A549 (cell line): Measurements from ENCODE around the gene CTNNA3. TPM values are rescaled to one million over a fixed set of nuclear protein-coding genes. Genes with fewer than 3 reads are reported as not detected.

Source experiments
- ATAC-seq, 2 experiments: fragments of 200-7000 bp in 1 of 2; fragments of >200 bp in 1 of 2; cut with Nextera tagmentation in 1 of 2; cut with Tn5 transposase in 1 of 2; 3 replicates each; pipeline versions ENCODE4 v1.8.0 to v1.9.1; 2018 to 2020; ENCODE audit warnings: mild to moderate bottlenecking in 1 of 2, moderate library complexity in 1 of 2
- CTCF ChIA-PET: fragments of 300-600 bp; sonication (Branson Sonifier 250); formaldehyde crosslinking; extraction: SDS; loops from one replicate; lab custom pipeline; 2021; ENCODE audit warnings: antibody characterized with exemption, inconsistent platforms; lab: Yijun Ruan, JAX
- POLR2A ChIA-PET: fragments of 350-600 bp; formaldehyde crosslinking; extraction: SDS; loops from one replicate; lab custom pipeline; 2021; ENCODE audit warnings: antibody characterized with exemption, inconsistent platforms; lab: Yijun Ruan, JAX
- DNase-seq, 2 experiments: peaks; one replicate each; pipeline versions ENCODE4 v3.0.0 to v3.0.0-alpha.2; 2011 to 2016; ENCODE audit warnings: low read depth in 1 of 2, low spot score in 1 of 2
- FAIRE-seq: peaks from 2 replicates; lab custom pipeline; 2011; peaks lifted over from hg19 to GRCh38; lab: Jason Lieb, UNC
- H3K27ac ChIP-seq, 2 experiments: fragments of >200 bp; sonication (Bioruptor Twin); formaldehyde crosslinking; 3 replicates each; pipeline ENCODE4 v1.5.1; 2016 to 2017
- H3K4me1 ChIP-seq: fragments of >200 bp; sonication (Bioruptor Twin); formaldehyde crosslinking; 3 replicates; pipeline ENCODE4 v1.6.1; 2016
- H3K4me2 ChIP-seq: fragments of >200 bp; sonication (Bioruptor Twin); formaldehyde crosslinking; 3 replicates; pipeline ENCODE4 v1.6.1; 2016
- H3K4me3 ChIP-seq: fragments of >200 bp; sonication (Bioruptor Twin); formaldehyde crosslinking; 3 replicates; pipeline ENCODE4 v1.5.1; 2016
- H3K9me3 ChIP-seq: fragments of >200 bp; sonication (Bioruptor Twin); formaldehyde crosslinking; 3 replicates; pipeline ENCODE4 v1.6.1; 2016
- CBX8 ChIP-seq: fragments of 200-600 bp; sonication (generic); IDR thresholded peaks from 2 replicates; pipeline ENCODE4 v1.6.1; 2016
- CHD2 ChIP-seq: fragments of 150-350 bp; IDR thresholded peaks from 2 replicates; pipeline ENCODE4 v1.6.1; 2014; ENCODE audit warnings: low read length; ENCODE audit not compliant: partially characterized antibody
- CHD4 ChIP-seq: fragments of 200-600 bp; sonication (generic); IDR thresholded peaks from 2 replicates; pipeline ENCODE4 v1.6.1; 2016; ENCODE audit warnings: antibody characterized with exemption, mild to moderate bottlenecking, borderline replicate concordance
- EHF ChIP-seq: fragments of 250-450 bp; sonication (Bioruptor Pico); IDR thresholded peaks from 2 replicates; pipeline ENCODE4 v1.5.0; 2020; ENCODE audit warnings: mild to moderate bottlenecking
- EHMT2 ChIP-seq: fragments of 200-600 bp; sonication (generic); IDR thresholded peaks from 2 replicates; pipeline ENCODE4 v1.6.1; 2016; ENCODE audit warnings: antibody characterized with exemption, low read depth, mild to moderate bottlenecking, moderate library complexity
- FOXS1 ChIP-seq: fragments of 250-450 bp; sonication (Bioruptor Pico); IDR thresholded peaks from 2 replicates; pipeline ENCODE4 v1.5.0; 2020; ENCODE audit warnings: mild to moderate bottlenecking, moderate library complexity
- GATA3 ChIP-seq: IDR thresholded peaks from 2 replicates; pipeline ENCODE4 v1.6.1; 2012; ENCODE audit warnings: borderline replicate concordance
- HDAC2 ChIP-seq: fragments of 200-600 bp; sonication (generic); IDR thresholded peaks from 2 replicates; pipeline ENCODE4 v1.6.1; 2016
- JUN ChIP-seq, 2 experiments: fragments of >200 bp; sonication (Bioruptor Twin); formaldehyde crosslinking; IDR thresholded peaks; 2 replicates in 1 of 2; 3 replicates in 1 of 2; pipeline ENCODE4 v1.6.1; 2016 to 2017
- JUNB ChIP-seq: fragments of >200 bp; sonication (Bioruptor Twin); formaldehyde crosslinking; IDR thresholded peaks from 2 replicates; pipeline ENCODE4 v1.6.1; 2016
- KDM5A ChIP-seq: fragments of 200-600 bp; sonication (generic); IDR thresholded peaks from 2 replicates; pipeline ENCODE4 v1.6.1; 2016; ENCODE audit warnings: antibody characterized with exemption, mild to moderate bottlenecking
- MAZ ChIP-seq: fragments of 150-350 bp; IDR thresholded peaks from 2 replicates; pipeline ENCODE4 v1.6.1; 2014; ENCODE audit warnings: antibody characterized with exemption, low read depth, low read length, borderline replicate concordance
- MYC ChIP-seq: IDR thresholded peaks from 2 replicates; pipeline ENCODE4 v1.6.1; 2012; ENCODE audit warnings: mild to moderate bottlenecking, inconsistent platforms, low read length, improper control_type of control experiment, borderline replicate concordance
- NFE2L2 ChIP-seq: fragments of 150-350 bp; conservative IDR thresholded peaks from 2 replicates; pipeline ENCODE4 v1.6.1; 2014; ENCODE audit warnings: low read length
- NR3C1 ChIP-seq: fragments of >200 bp; sonication (Bioruptor Twin); formaldehyde crosslinking; IDR thresholded peaks from 3 replicates; pipeline ENCODE4 v1.6.1; 2017
- PHF8 ChIP-seq: fragments of 200-600 bp; sonication (generic); IDR thresholded peaks from 2 replicates; pipeline ENCODE4 v1.6.1; 2016; ENCODE audit warnings: low read depth, mild to moderate bottlenecking, antibody characterized with exemption, moderate library complexity, borderline replicate concordance
- POLR2A ChIP-seq: IDR thresholded peaks from 2 replicates; pipeline ENCODE4 v1.6.1; 2012; ENCODE audit warnings: mild to moderate bottlenecking, low read length
- RAD21 ChIP-seq, 2 experiments: fragments of >200 bp in 1 of 2; sonication (Bioruptor Twin) in 1 of 2; formaldehyde crosslinking in 1 of 2; IDR thresholded peaks in 1 of 2; conservative IDR thresholded peaks in 1 of 2; 2 replicates in 1 of 2; 3 replicates in 1 of 2; pipeline ENCODE4 v1.6.1; 2012 to 2018; ENCODE audit warnings: inconsistent platforms in 1 of 2
- RARB ChIP-seq: fragments of 250-450 bp; sonication (Bioruptor Pico); IDR thresholded peaks from 2 replicates; pipeline ENCODE4 v1.8.0; 2021; ENCODE audit warnings: mild to moderate bottlenecking, moderate library complexity
- RCOR1 ChIP-seq: fragments of 150-350 bp; IDR thresholded peaks from 2 replicates; pipeline ENCODE4 v1.6.1; 2014; ENCODE audit warnings: antibody characterized with exemption, low read length, low read depth
- RFX5 ChIP-seq: fragments of 450-650 bp; IDR thresholded peaks from 2 replicates; pipeline ENCODE4 v1.7.1; 2014; ENCODE audit warnings: antibody characterized with exemption, mild to moderate bottlenecking, moderate library complexity
- RNF2 ChIP-seq: fragments of 200-600 bp; sonication (generic); IDR thresholded peaks from 2 replicates; pipeline ENCODE4 v1.6.1; 2016; ENCODE audit warnings: low read depth, mild to moderate bottlenecking, antibody characterized with exemption, moderate library complexity, borderline replicate concordance
- SMC3 ChIP-seq: fragments of >200 bp; sonication (Bioruptor Twin); formaldehyde crosslinking; IDR thresholded peaks from 3 replicates; pipeline ENCODE4 v1.6.1; 2018; ENCODE audit warnings: inconsistent platforms
- TP53 ChIP-seq: fragments of 250-450 bp; sonication (Bioruptor Pico); IDR thresholded peaks from 2 replicates; pipeline ENCODE4 v1.5.0; 2021; ENCODE audit warnings: mild to moderate bottlenecking, moderate library complexity
- ZC3H11A ChIP-seq: fragments of 450-650 bp; IDR thresholded peaks from 2 replicates; pipeline ENCODE4 v1.6.1; 2014; ENCODE audit warnings: antibody characterized with exemption, mild to moderate bottlenecking
- ZSCAN20 ChIP-seq: fragments of 250-450 bp; sonication (Bioruptor Pico); IDR thresholded peaks from 2 replicates; pipeline ENCODE4 v1.8.0; 2022; ENCODE audit warnings: mild to moderate bottlenecking, moderate library complexity
- WGBS: methylation state at CpG from one replicate; pipeline ENCODE4 v1.1.6; 2017; ENCODE audit errors: missing lambda C conversion rate; 5-methylcytosine and 5-hydroxymethylcytosine counted together
- polyA plus RNA-seq, 4 experiments: library from polyadenylated mRNA; depleted of rRNA in 3 of 4; stranded (reverse); fragments of >200 nt; fragmentation: RNase III in 1 of 4; extraction: RNeasy Plus Mini Kit Qiagen cat#74134 plus additional on column Dnase treatment in 1 of 4; gene quantifications; 2 replicates in 3 of 4; 3 replicates in 1 of 4; pipeline ENCODE4 v1.2.3, GENCODE V29; 2011 to 2017
- TF ChIP-seq, protein P1 (sequence below): IDR thresholded peaks from 2 replicates; pipeline ENCODE4 v1.6.1; 2012
- TF ChIP-seq, protein P2 (sequence below): fragments of 250-450 bp; sonication (Bioruptor Pico); IDR thresholded peaks from 2 replicates; pipeline ENCODE4 v1.5.0; 2020; ENCODE audit warnings: low read depth, mild to moderate bottlenecking, moderate library complexity
- TF ChIP-seq, protein P3 (sequence below): fragments of >200 bp; sonication (Bioruptor Twin); formaldehyde crosslinking; IDR thresholded peaks from 3 replicates; pipeline ENCODE4 v1.5.1; 2016
- TF ChIP-seq, protein P4 (sequence below): fragments of 450-650 bp; IDR thresholded peaks from 2 replicates; pipeline ENCODE4 v1.6.1; 2014; ENCODE audit warnings: antibody characterized with exemption
- TF ChIP-seq, protein P5 (sequence below): IDR thresholded peaks from 2 replicates; pipeline ENCODE4 v1.6.1; 2012

Gene CTNNA3
- polyA plus RNA-seq, 2 of the 4 experiments (the other 2 are of a cell fraction) = not detected

DNA sequence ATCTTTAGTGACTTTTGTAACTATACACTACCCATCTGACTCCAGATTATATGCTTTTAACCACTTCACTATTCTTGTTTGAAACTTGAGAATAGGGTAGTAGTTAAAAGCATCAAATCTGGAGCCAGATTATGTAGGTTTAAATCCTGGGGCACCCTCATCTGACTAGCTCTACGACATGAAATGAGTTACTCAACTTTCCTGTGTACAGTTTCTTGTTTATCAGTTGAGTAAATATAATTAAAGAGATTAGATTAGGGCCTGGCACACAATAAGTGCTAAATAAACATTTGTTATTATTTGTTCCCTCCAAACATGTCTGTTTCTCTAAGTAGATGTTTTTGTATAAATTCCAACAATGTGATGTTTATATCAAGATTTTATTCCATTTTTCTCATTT is 1255.4 kb downstream of the CTNNA3 start:
- TF ChIP-seq TP53 (CRISPR knock-in tag) = no peak
- TF ChIP-seq RFX5 = no peak
- no peak for TF ChIP-seq RARB
- TF ChIP-seq, protein P1, sequence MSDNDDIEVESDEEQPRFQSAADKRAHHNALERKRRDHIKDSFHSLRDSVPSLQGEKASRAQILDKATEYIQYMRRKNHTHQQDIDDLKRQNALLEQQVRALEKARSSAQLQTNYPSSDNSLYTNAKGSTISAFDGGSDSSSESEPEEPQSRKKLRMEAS = no peak
- no peak for TF ChIP-seq PHF8
- TF ChIP-seq CHD4 = no peak
- no peak for TF ChIP-seq HDAC2
- TF ChIP-seq SMC3 = no peak
- TF ChIP-seq, protein P2, sequence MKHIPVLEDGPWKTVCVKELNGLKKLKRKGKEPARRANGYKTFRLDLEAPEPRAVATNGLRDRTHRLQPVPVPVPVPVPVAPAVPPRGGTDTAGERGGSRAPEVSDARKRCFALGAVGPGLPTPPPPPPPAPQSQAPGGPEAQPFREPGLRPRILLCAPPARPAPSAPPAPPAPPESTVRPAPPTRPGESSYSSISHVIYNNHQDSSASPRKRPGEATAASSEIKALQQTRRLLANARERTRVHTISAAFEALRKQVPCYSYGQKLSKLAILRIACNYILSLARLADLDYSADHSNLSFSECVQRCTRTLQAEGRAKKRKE = no peak
- no peak for TF ChIP-seq EHMT2
- TF ChIP-seq, protein P3, sequence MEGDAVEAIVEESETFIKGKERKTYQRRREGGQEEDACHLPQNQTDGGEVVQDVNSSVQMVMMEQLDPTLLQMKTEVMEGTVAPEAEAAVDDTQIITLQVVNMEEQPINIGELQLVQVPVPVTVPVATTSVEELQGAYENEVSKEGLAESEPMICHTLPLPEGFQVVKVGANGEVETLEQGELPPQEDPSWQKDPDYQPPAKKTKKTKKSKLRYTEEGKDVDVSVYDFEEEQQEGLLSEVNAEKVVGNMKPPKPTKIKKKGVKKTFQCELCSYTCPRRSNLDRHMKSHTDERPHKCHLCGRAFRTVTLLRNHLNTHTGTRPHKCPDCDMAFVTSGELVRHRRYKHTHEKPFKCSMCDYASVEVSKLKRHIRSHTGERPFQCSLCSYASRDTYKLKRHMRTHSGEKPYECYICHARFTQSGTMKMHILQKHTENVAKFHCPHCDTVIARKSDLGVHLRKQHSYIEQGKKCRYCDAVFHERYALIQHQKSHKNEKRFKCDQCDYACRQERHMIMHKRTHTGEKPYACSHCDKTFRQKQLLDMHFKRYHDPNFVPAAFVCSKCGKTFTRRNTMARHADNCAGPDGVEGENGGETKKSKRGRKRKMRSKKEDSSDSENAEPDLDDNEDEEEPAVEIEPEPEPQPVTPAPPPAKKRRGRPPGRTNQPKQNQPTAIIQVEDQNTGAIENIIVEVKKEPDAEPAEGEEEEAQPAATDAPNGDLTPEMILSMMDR = no peak
- TF ChIP-seq JUN (IDR thresholded peaks at IDR 0.05) = no peak
- no peak for TF ChIP-seq CBX8
- no peak for TF ChIP-seq NR3C1
- no peak for TF ChIP-seq RNF2
- no peak for TF ChIP-seq KDM5A
- no peak for TF ChIP-seq ZSCAN20 (CRISPR knock-in tag)
- TF ChIP-seq, protein P4, sequence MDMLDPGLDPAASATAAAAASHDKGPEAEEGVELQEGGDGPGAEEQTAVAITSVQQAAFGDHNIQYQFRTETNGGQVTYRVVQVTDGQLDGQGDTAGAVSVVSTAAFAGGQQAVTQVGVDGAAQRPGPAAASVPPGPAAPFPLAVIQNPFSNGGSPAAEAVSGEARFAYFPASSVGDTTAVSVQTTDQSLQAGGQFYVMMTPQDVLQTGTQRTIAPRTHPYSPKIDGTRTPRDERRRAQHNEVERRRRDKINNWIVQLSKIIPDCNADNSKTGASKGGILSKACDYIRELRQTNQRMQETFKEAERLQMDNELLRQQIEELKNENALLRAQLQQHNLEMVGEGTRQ = no peak
- no peak for TF ChIP-seq ZC3H11A
- no peak for TF ChIP-seq JUNB
- Histone ChIP-seq H3K9me3 (peaks cover 6% of the 10 kb centered on the region; the same call in 1 of the 3 replicates), H3K4me3 (no peak overlapping the region), H3K4me1 (no peaks in the 10 kb centered on the region), H3K4me2 (no peak overlapping the region), H3K27ac (no peak overlapping the region)
- no peak for ATAC-seq
- FAIRE-seq = no peak
- WGBS = 3% methylated on average over 1 of the region's 1 CpG
- DNase-seq = no peak
- POLR2A ChIA-PET = no interaction called here
- CTCF ChIA-PET = no interaction called here

DNA sequence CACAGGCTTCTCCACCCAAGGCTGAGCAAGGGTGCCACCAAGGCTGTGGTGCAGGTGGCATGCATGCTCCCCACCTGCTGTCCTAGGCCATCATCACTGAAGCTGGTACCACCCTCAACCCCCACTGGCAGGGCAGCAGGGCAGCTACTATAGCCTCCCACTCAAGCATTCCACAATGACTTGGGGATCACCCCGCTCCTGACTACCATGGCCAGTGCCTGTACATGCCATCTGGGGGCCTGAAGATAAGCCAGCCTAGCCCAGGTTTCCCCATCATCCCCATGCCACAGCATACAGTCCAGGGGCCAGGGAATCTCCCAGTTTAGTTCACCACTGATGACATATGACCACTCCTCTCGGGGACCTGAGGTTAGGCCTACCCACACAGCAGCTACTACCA is 1281.1 kb downstream of the CTNNA3 start:
- ChIA-PET POLR2A (no interaction called here), CTCF (no interaction called here)
- TF ChIP-seq NFE2L2 = no peak
- TF ChIP-seq ZSCAN20 (CRISPR knock-in tag) = no peak
- TF ChIP-seq CHD4 = no peak
- TF ChIP-seq RAD21 (conservative IDR thresholded peaks at IDR 0.05 in 1 of 2, IDR thresholded peaks at IDR 0.05 in 1 of 2) = no peak
- no peak for TF ChIP-seq CHD2
- TF ChIP-seq, protein P5, sequence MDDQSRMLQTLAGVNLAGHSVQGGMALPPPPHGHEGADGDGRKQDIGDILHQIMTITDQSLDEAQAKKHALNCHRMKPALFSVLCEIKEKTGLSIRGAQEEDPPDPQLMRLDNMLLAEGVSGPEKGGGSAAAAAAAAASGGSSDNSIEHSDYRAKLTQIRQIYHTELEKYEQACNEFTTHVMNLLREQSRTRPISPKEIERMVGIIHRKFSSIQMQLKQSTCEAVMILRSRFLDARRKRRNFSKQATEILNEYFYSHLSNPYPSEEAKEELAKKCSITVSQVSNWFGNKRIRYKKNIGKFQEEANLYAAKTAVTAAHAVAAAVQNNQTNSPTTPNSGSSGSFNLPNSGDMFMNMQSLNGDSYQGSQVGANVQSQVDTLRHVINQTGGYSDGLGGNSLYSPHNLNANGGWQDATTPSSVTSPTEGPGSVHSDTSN = no peak
- TF ChIP-seq HDAC2 = no peak
- no peak for TF ChIP-seq RCOR1
- no peak for TF ChIP-seq MAZ
- TF ChIP-seq MYC = no peak
- TF ChIP-seq, protein P2 = no peak
- TF ChIP-seq EHF = no peak
- TF ChIP-seq JUNB = no peak
- TF ChIP-seq POLR2A = no peak
- TF ChIP-seq GATA3 = no peak
- no peak for TF ChIP-seq FOXS1
- H3K4me2 ChIP-seq = no peak overlapping the region
- FAIRE-seq = no peak
- no peak for ATAC-seq
- no peak for DNase-seq
- H3K27ac ChIP-seq = no peak overlapping the region
- no peaks in the 10 kb centered on the region for H3K4me1 ChIP-seq
- H3K9me3 ChIP-seq = 0 out of 3 replicates have a peak, but pooled peaks cover 3% of the 10 kb centered on the region
- 0% methylated on average over 1 of the region's 2 CpGs for WGBS
- no peak overlapping the region for H3K4me3 ChIP-seq
